Ammon's horn (tissue), 1 donor: ENCODE results near the gene GPR135.

Source experiments
- DNase-seq: peaks from one replicate; pipeline ENCODE4 v3.0.0-alpha.2; 2016; ENCODE audit warnings: low spot score

Gene GPR135

DNA sequence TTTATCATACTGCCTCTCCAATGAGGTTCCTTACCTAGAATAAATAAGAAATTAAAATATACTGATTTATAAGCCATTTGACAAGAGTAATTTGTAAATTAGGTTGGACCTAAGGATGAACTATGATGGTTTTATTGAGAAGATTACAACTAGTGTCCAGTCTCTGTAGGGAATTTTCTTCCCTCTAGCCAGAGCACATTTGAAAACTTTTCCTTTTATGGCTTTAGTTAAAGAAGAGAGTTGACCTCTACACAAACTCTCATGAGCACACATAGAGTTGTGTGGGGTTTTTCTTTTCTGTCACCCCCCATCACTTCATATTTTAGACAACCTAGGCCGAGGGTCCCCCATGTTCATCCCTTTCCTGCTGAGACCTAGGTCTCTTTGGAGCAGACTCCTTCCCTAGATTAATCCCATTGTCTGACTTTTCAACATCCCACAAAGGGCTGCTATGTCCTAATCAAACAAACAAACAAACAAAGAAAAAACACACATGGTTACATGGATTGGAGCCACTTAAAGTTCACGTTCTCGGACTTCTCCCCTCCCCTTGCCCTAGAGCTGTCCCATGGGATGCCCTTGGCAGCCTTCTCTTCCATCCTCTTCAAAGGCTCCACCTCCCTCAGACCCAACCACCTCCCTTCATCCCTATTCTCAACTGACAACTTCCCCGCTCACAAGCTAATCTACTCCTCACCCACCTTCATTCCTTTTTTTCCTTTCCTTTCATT lies 40.7 kb downstream of the GPR135 start:
- DNase-seq = no peak

DNA sequence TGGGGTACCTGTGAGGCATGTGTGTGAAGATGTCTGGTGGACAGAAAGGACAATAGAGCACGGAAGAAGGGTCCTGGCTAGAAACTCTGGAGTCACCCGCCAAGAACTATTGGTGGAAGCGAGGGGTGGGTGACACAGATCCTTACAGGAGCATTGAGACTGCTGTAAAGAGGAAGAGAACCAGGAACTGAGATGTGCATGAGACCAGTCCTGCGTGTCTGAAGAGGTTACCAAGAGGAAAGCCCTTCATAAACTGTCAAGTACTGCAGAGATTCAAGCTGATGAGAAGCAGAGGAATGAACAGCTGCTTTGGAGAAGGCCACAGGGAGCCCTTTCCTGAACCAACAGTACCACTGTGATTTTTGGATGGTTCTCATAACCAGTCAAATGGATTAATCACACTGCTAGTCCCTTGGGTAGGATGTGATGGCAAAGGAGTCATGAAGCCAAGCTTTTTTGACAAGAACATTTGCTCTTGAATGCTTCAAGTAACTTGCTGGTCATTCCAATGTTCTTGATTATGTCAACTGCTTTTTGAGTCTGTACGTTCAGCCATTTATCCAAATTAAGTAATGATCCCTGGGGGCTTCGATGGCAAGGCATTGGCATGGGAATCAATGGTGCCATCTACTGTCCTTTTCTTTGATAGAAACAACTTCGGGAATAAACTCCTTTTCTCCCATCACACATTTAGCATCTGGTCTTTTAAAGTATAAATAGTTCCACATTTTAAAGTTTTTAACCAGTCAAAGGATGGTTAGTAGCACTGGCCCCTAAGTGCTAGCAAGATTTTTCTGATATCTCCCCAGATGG lies 42.9 kb downstream of the GPR135 start:
- DNase-seq = no peak

DNA sequence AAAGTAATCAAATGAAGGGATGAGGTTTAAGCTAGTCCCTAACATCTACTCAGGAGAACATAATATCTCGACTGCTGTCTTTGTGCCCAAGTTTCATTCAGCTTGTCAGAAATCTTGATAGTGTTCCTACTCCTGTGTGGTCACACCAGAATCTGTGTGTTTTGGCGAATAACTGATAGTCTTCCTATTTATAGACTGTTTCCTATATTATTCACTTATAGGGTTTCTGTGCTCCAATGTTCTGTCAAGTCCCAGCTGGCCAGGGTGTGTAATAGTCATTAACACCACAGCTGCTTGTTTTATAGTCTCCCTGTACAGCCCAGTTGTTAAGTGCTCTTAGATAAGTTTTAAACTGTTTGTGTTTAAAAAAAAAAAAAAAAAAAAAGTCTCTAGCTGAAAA lies 45.9 kb downstream of the GPR135 start:
- no peak for DNase-seq

DNA sequence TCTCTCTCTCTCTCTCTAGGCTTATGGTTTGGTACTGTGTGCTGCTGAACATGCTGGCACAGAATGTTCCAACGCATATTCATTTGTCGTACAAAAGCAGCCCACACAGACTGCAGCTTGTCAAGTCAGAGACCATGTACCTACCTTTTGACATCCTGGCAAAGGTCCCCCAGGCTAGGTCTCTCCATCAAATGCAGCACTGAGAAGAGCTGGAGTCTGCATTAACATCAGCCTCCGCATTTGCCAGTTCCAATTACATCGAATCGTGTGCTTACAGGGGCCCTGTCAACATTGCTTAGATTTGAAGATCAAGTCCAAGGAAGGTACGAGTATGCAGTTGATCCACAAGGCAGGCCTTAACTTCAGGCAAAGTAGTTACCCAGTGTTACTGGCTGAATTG lies 47.9 kb downstream of the GPR135 start:
- no peak for DNase-seq

DNA sequence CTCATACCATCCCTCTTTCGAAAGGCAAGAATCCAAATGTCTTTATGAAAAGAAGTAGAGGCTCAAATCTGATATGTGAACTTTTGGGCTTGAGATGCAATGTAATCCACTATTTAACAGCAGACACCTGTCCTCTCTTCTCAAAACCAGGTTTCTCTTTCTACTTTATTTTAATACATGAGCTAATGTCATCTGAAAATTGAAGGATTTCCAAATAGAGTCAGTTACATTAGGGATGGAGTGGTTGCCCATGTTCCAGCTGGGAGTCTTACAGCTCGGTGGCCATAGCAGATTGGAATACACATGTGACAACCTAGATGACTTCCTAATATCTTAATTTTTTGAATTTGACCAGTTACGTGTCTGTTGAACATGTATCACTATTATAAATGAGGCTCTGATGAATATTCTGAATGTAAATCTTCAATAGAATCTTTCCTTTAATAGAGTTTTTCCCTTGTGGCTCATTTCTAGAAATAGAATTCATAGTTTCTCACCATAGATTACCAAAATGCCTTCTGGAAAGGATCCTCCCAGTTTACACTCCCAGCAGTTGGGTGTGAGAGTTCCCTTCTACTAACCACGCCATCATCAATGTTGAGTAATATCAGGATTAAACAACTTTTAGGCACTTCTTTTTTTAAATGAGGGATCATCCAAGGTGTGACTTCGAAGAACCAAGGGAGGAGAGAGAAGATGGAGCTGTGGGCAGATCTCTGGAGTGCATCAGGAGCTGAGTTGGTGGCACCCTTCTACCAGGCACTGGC lies 49.2 kb downstream of the GPR135 start:
- DNase-seq = no peak
